ENCODE results near the gene TSPAN32.
"Not testable (repeated sequence)": the region's sequence is repeated elsewhere in the genome, so short reads cannot be mapped to it uniquely, and the experiment has no call there.

TSPAN32 gene

DNA sequence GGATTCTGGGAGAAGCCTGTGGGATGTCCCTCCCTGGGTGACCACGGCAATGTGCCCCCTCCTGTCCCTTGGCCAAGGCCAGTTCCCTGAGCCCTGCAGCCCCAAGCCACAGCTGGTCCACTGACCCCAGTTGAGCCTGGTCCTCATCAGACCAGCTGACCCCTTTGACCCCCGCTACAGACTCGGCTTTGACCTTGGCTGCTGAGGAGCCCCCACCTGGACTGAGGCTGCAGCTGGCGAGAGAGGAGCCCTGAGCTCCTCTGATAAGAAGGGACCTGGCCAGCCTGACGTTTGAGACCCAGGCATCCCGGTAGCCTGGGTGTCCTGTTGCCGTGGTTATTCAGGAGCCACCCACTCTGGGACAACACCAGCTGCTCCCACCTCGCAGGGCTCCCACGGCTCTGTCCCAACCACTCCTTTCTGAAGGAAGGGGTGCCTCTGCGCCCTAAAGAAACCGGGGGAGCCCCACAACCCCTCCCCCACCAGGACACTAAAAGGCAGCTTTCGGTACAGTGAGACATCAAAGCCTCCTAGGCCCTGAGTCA is 34.4 kb upstream of the TSPAN32 start:
- DNase-seq: no peak

DNA sequence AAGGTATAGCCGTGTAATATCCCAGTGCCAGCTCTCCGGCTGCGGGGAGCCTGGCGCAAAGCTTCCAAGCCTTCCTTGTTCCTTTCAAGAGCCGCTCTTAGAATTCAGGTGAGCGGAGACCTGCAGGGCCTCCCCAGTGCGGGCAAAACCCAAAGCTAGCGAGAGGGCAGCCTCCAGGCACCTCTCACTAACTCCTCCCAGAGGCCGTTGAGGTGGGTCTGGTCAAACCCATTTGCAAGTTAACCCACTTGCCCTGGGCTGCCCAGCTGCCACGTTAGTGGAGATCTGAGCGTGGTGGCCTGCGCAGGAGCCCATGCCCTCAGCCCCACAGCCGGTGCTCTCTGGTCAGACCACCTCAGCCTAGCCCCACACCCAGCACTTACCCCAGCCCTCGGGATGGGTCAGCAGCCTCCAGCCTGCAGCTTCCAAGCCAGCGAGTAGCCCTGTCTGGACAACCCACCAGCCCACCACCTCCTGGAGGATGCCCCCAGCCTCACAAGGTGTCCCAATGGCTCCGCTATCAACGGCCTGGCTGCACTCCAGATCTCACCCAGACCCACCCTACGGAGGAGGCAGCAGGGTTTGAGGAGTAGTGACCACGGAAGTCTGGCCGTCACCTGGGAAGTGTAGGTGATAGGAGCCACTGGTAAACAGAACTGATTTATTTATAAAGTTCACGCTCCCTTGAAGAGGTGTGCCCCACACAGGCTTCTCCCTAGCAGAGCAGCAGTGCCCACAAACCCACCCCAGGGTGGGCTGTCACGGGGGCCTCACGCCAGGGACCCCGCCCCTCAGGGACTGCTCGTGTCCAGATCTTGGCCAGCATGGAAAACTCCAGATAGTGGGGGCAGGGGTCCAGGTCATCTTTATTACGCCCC is 33.7 kb upstream of the TSPAN32 start:
- no peak for DNase-seq

DNA sequence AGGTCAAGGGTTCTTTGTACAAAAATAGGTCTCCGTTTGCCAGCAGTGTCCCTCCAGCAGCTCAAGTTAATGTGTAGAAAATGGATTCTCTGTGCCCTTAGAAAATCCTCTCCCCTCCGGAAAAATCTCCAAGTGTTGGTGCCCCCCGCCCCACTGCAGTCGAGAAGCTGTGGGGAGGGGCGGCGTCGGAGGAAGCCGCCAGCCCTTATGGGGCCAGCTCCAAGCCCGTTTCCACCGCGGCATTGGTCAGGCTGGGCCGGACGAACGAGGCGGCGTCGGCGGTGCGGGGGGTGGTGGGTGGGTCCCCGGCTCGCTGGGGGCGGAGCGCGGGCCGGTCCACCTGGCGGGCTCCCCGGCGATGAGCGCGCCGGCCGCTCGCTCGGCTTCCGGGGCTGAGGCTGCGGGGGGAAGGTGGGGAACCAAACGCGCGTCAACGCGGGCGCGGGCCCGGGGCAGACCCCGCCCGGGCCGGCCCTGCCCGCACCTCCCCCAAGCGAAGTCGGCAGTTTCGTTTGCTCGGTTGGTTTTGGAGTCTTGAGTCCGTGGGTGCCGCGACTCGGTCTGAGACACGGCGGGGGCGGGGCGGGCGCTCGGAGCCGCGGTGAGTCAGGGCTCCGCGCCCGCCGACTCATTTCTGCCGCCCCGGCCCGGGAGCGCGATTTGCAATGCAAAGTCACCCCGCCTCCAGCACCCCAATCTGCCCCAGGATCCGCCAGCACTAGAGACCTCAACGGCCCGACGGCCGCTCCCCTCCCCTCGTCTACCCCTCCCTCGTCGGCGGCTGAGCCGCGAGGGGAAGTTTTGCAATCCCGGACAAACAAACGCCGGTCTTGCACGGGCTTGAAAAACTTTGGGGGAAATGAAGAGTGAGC is 32.8 kb upstream of the TSPAN32 start:
- DNase-seq: peak; percentile 66

DNA sequence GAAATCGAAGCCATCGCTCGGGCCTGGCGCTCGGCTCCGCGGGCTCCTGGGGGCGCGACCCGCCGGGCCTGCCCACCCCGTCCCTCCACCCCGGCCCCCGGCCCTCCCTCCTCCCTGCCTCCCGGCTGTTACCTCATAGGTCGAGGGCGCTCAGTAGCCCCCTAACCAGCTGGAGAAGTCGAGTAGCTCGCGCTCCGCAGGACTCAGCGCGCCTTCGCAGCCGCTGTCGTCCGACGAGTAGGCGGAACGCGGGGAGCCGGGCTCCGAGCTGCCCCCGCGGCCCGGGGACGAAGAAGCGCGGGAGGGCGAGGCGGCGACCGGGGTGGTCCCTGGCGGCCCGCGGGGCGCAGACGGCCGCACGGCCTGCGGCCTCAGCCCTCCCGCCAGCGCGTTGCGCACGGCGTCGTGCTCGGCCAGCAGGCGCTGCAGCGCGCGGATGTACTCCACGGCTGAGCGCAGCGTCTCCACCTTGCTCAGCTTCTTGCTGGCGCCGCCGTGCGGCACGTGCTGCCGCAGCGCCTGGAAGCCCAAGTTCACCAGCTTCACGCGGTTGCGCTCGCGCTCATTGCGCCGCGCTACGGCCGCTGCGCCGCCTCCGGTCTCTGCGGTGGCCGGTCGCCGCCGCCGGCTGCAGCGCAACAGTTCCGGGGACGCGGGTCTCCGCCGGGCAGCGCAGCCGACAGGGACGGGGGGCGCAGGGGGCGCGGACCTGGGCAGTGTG is 32.1 kb upstream of the TSPAN32 start:
- DNase-seq: peak; percentile 10

DNA sequence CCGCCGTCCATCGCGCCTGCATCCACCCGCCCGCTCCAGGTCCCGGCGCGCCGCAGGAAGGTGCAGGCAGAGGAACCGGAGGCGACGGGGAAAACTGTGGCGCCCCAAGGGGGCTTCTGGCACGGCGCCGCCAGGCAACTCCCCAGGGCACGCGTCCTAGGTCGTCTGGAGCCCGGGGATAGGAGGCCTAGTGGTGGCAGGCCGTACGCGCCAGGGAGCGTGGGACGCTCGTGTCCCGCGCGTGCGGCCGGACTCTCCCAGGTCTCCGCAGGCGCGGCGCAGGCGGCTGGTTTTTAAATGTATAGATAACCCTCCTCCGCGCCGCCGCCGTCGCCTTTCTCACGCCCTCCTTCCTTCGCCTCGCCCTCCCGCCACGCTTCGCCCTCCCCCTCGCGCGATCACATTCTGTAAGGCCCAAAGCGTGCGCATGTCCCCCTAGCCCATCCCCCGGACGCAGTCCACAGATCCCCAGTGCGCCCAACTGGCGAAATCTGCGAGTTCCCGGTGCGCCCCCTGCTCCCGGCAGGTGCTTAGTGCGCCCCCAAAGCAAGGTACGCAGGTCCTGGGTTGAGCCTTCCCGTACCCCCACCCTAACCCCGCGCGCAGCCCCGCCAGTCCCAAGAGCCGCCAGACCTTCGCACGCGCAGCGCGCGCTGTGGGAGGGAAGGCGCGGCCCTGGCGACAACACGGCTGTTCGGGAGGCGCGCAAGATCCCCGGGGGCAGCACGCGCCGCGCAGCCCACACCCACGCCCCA is 31.3 kb upstream of the TSPAN32 start, which contains the start of gene ASCL2:
Gene ASCL2, minus strand, starts transcription at position 267 of the 755 bp plus-strand sequence. Its CDS starts 256 bp downstream, at position 11.
- DNase-seq: no peak

DNA sequence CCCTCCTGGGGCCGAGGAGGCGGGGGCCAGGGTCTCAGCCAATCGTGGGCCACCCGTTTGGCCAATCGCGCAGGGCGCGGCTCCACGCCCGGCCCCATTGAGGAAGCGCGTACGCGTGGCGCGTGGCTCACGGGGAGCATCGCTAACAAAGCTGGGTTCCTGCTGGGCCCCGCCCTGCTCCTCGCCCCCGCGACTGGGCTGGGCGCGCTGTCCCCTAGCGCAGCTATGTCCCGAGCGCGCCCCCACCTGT is 30.8 kb upstream of the TSPAN32 start:
- no peak for DNase-seq

DNA sequence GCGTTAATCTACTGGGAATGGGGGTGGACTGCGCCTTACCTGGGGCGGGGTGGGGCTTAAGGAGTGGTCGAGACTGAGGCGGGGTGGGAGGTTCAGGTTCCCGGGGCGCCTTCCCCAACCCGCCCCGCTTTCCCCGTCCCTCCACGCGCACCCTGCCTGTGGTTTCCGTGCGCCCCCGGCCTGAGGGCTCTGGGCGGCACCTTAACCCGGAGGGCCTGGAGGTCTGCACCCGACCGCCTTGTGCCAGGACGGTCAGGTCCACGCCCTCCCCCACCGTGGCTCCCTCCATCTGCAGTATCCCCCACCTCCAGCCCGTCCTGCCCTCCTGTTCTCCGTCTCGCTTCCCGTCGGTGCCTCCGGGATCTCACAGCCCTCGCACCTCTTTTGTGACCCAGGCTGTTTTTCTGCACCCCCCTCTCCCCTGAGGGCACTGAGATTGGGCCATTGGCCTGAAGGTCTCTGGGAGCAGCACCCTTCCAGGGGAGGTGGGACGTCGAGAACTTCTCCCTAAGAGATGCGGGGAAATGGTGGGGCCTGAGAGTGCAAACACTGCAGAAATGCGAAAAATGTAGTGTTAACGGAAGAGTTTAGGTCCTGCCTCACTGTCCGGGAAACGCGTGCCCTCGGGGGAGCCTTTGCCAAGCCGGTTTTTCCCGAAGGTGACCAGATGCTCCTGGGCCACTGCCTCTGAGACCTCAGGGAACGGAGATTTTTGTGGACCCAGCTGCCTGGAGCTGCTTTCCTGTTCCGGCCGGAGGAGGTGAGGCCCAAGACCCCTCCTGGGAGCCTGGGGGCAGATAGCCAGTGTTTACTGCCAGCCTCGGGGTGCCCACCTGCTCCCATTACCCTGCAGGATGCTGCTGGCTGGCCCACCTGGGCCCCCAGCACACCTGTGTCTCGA is 30.2 kb upstream of the TSPAN32 start:
- no peak for DNase-seq

DNA sequence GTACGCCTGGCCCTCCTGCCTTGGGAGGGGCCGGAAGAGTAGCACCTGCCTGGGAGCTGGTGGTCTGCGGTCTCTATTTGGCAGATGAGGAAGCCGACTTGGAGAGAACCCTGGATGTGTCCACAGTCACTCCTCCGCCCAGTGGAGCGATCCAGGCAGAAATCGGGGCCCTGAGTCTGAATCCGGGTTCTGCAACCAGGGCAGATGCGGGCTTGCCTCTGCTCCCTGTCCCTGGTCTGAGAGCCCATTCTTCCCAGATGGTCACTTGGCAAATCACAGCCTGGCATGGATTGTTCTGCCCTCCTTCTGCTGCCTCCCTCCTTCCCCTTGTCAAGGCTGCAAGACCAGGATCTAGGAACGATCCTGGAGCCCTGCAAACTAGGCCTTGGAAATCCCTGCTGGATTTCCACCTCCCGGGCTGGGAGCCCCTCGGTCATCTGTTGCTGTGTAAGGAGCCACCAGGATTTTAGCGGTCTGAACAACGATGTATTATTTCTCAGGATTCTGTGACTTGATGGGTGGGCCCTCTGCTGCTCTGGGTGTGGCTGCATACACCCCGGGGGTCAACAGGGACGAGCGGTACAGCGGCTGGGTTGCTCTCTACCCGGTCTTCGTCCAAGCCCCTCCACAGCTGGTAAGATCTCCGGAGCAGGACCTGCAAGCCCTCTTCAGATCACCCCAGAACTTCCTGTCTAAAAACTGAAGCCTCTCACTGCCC is 29.4 kb upstream of the TSPAN32 start:
- DNase-seq: no peak

DNA sequence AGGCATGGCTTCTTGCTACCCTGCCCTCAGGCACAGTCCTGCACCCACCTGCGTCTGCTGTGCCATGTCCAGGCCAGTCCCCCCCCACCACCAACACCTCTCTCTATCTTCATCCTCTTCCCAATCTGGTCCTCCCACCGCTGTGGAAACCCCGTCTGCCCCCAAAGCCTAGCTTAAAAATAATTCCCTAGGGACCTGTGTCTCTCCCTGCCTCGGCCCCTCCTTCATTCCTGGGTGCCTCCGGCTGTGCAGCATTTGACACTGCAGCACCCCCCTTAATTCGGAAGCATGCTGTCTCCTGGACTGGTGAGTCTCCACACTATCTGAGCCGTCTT is 28.9 kb upstream of the TSPAN32 start:
- no peak for DNase-seq

DNA sequence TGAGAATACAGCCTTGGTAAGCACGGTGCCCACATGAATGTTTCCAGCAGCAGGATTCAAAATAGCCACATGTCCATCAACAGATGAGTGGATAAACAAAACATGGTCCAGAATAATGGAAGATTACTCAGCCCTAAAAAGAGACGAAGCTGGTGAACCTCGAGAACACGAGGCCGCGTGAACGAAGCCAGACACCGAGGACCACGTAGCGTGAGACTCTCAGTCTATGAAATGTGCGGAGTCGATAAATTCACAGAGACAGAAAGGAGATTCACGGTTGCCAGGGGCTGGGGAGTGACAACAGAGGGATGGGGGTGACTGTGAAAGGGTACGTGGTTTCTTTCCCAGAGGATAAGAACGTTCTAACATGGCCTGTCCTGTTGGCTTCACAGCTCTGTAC is 28.5 kb upstream of the TSPAN32 start:
- DNase-seq: no peak

DNA sequence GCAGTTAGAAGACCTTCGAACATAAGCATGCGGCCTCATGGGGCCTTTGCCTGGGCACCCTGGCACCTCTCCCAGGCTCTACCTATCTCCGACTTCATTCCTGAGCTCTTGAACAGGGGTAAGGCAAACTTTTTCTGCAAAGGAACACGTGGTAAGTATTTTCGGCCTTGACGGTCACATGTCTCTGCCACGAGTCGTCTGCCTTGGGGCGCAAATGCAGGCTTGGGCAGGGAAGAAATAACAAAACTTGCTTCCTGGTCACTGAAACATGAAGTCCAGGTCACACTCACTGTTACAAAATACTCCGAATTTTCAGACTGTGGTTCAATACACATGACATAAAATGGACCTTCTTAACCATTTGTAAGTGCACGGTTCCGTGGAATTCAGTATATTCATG is 28.0 kb upstream of the TSPAN32 start:
- DNase-seq: no peak

DNA sequence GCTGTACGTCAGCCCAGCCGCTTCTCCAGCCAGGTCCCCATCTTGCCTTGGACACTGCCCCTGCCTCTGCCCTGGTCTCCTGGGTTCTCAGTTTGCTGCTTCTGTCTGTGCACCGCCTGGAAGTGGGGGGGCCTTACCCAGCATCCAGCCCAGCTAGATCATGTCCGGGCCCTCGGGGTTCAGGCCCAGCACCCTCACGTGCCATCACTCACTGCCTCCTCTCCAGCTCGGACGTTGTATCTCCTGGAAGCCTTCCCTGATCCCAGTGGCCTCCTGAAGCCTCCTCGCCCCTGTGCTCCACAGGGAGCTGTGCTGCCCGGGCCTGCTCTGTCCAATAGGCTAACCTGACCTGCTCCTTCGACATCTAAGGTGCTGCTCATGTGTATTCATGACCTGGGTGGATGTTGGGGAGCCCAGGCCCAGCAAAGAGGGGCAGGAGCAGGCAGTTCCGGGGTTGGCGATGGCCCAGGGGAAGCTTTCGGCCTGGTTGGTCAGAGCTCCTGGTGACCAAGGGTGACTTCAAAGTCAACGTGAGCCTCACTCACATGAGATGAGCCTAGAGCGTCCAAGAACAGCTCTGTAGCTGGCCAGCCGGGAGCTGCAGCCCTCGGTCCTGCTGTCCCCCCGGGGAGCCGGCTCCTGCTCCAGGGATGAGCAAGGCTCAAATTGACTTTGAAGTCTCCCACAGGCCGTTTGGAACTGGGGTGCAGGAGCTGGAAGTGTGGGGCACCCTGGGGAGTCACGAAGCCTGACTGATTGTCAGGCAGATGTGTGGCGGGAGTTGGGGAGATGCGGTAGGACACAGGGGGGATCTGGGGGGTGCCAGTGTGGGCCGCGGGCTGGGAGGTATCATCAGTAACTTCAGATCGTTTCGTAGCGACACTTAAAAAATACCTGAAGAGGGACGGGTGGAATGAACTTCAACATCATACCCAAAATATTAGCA is 26.2 kb upstream of the TSPAN32 start:
- DNase-seq: no peak

DNA sequence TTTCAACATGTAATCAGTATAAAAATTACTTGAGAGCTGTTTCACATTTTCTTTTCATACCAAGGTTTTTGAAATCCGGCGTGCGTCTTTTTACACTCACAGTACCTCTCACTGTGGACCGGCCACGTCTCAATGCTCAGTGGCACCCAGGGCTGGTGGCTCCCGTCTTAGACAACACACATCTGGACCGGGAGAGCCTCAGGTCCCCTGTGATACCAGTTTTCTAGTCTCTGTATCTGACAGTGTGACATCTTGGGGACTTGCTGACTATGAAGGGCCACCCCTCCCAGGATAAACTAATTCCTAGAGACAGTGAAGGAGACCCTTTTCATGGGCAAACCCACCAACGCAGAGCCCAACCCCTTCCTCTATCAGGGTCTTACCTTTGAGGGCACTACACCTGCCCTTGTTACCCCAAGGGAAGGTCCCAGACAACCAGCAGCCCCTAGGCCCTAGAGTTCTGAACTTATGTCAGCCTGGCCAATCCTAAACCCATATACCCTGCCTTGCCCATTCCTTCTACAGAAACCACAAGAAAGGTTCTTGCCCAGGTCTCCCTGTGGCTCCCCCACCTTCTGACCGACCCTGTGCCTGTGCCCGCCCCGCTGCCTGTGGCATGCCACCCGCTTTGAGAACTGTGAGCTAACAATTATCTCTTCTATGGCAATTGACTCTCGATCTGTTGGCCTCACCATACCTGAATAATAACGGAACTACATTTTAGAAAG is 25.4 kb upstream of the TSPAN32 start:
- DNase-seq: no peak

DNA sequence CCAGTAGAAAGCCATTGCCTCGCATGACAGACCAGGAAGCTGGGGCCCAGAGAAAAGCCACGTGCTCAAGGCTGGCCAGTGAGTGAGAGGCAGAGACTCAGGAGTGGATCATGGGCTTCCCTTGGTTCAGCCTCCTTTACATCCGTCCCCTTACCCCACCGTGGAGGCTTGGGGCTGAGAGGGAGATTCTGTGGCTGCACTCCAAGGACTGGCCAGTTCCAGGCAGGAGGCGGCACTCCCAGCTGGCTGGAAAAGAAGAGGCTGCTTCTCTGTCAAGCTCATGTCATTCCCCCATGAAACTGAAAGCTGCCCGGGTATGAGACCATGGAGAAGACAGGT is 24.8 kb upstream of the TSPAN32 start:
- DNase-seq: no peak

DNA sequence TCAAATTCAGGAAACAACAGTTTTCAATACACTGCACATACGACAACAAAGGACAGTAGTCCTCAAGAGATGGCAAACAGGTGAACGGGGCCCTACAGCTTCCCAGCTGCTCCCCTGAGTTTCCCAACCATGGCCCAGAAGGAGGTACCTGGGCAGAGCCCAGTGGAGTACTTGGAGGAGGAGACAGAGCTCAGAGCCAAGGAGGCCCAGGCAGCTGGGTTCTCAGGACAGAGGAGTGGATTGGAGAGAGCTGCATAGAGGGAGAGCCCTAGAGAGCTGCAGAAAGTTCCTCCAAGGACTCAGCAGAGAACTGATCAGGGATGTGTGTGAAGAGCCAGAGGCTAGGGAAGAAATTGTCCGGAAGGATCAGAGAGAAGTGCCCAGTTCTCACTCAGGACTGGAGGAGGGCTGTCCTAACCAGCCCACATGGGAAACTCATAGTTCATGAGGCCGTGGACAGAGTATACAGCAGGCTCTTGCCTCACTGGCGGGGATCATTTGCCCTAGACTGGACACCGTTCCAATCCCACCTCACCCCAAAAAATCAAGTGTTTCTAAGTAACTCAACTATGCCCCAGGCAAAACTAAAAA is 23.8 kb upstream of the TSPAN32 start:
- no peak for DNase-seq

DNA sequence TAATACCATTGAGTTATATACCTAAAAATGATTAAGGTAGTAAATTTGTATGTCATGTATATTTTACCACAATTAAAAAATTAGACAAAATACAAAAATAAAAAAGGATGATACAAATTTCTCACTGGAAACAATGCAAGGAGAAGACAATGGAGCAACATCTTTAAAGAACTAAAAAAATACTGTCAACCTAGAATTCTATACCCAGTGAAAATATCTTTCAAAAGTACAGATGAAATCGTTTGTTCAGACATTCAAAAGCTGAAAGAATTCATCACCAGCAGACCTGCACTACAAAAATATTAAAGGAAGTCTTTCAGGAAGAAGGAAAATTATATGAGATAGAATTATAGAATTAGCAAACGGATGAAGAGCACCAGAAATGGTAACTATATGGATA is 21.6 kb upstream of the TSPAN32 start:
- DNase-seq: no peak

DNA sequence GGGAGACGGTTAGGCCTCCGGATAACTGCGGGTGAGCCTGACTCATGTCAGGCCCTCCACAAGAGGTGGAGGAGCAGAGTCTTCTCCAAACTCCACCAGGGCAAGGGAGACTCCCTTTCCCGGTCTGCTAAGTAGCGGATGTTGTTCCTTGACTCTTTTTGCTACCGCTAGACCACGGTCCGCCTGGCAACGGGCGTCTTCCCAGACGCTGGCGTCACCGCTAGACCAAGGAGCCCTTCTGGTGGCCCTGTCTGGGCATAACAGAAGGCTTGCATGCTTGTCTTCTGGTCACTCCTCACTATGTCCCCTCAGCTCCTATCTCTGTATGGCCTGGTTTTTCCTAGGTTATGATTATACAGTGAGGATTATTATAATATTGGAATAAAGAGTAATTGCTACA is 15.5 kb upstream of the TSPAN32 start:
- DNase-seq: not testable (repeated sequence)

DNA sequence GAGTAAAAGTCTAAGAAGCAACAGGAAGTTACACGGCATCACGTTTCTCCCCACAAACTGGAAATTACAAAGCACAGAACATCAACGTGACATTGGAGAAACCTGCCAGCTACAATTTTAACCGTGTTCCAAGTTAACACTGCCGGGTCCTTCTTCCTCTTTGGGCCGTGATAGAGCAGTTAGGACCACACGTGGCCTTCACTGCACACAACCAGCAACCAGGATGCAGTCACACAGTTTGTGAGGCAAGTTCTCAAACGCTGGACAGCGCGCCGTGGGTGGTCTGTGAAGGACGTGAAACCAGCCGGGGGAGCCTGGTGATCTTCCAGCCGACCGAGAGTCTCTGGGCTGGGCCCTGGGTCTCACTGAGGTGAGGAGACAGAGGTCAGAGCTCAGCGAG is 14.7 kb upstream of the TSPAN32 start:
- no peak for DNase-seq

DNA sequence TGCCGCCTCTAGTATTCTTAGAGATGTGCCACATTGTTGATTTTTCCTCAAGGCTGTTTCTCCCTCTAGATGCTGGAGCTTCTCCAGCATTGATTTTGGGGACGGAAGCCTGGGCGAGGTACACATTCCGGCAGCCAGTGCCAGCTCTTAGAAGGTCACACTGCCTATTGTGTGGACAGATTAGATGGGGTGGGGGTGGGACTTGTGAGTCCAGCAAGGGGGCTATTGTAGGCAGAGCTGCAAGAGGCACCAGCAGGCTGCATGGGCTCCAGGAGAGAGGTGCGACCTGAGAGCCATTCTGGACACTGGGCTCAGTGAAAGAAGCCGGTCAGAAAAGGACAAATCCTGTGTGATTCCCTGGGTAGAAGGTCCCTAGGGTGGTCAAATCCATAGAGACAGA is 12.5 kb upstream of the TSPAN32 start:
- no peak for DNase-seq

All from NCI-H774 (cell line).